Esophagus muscularis mucosa (tissue), 4 donors: ENCODE measurements around the gene IRX2. TPM values are rescaled to one million over a fixed set of nuclear protein-coding genes. Genes with fewer than 3 reads are reported as not detected.

Experiments used
- DNase-seq: peaks from one replicate; pipeline ENCODE4 v3.0.0-alpha.2; 2017; ENCODE audit errors: extremely low spot score
- H3K27ac ChIP-seq, 4 donors: fragments of 200-600 bp; sonication (generic); replicated peaks in 1 of 4; 1 replicate in 3 of 4; 2 replicates in 1 of 4; pipeline ENCODE4 v1.5.1; 2016 to 2019; ENCODE audit warnings: mild to moderate bottlenecking in 1 of 4
- H3K27me3 ChIP-seq, 4 donors: fragments of 200-600 bp; sonication (generic); one replicate each; pipeline versions ENCODE4 v1.5.1 to v1.6.0; 2016 to 2019
- H3K36me3 ChIP-seq, 4 donors: fragments of 200-600 bp; sonication (generic); one replicate each; pipeline ENCODE4 v1.5.1; 2016 to 2019
- H3K4me1 ChIP-seq, 4 donors: fragments of 200-600 bp; sonication (generic); one replicate each; pipeline ENCODE4 v1.5.1; 2016 to 2019
- H3K4me3 ChIP-seq, 4 donors: fragments of 200-600 bp; sonication (generic); 1 replicate in 2 of 4; 2 replicates in 2 of 4; pipeline ENCODE4 v1.5.1; 2016 to 2019; ENCODE audit warnings: mild to moderate bottlenecking in 4 of 4, moderate library complexity in 1 of 4
- H3K9me3 ChIP-seq, 4 donors: fragments of 200-600 bp; sonication (generic); 1 replicate in 3 of 4; 2 replicates in 1 of 4; pipeline ENCODE4 v1.5.1; 2016 to 2019
- EP300 ChIP-seq: sonication (generic); formaldehyde crosslinking; IDR thresholded peaks from one replicate; pipeline ENCODE4 v1.6.1; 2017; ENCODE audit warnings: antibody characterized with exemption
- POLR2A ChIP-seq: fragments of 450-650 bp; IDR thresholded peaks from one replicate; pipeline ENCODE4 v1.6.1; 2017; ENCODE audit warnings: antibody characterized with exemption, moderate library complexity, mild to moderate bottlenecking, low read depth
- POLR2AphosphoS5 ChIP-seq, 2 donors: sonication (generic); formaldehyde crosslinking; IDR thresholded peaks; one replicate each; pipeline ENCODE4 v1.6.1; 2017; ENCODE audit warnings: antibody characterized with exemption in 2 of 2
- WGBS: methylation state at CpG from one replicate; pipeline ENCODE4 v1.1.5; 2018; 5-methylcytosine and 5-hydroxymethylcytosine counted together
- intact Hi-C: fragments of 100-400 bp; cut with DNase I; formaldehyde crosslinking; loops from one replicate; pipeline ENCODE4 v1.15.1; 2023
- total RNA-seq, 4 donors: library from RNA; depleted of rRNA; stranded (reverse); fragments of >200 nt; gene quantifications; one replicate each; pipeline versions ENCODE4 v1.1.0 to v1.2.1, GENCODE V29; 2016
- TF ChIP-seq, protein P1 (sequence below), 3 experiments: fragments of 200-600 bp in 2 of 3; fragments of 450-650 bp in 1 of 3; sonication (generic) in 2 of 3; IDR thresholded peaks; one replicate each; pipeline ENCODE4 v1.5.1; 2017 to 2019; ENCODE audit warnings: antibody characterized with exemption in 3 of 3, mild to moderate bottlenecking in 2 of 3, moderate library complexity in 1 of 3

The IRX2 gene
- total RNA-seq, 4 donors from 2014 or later, result 0.17 to 0.26 TPM; not detected in 2

DNA sequence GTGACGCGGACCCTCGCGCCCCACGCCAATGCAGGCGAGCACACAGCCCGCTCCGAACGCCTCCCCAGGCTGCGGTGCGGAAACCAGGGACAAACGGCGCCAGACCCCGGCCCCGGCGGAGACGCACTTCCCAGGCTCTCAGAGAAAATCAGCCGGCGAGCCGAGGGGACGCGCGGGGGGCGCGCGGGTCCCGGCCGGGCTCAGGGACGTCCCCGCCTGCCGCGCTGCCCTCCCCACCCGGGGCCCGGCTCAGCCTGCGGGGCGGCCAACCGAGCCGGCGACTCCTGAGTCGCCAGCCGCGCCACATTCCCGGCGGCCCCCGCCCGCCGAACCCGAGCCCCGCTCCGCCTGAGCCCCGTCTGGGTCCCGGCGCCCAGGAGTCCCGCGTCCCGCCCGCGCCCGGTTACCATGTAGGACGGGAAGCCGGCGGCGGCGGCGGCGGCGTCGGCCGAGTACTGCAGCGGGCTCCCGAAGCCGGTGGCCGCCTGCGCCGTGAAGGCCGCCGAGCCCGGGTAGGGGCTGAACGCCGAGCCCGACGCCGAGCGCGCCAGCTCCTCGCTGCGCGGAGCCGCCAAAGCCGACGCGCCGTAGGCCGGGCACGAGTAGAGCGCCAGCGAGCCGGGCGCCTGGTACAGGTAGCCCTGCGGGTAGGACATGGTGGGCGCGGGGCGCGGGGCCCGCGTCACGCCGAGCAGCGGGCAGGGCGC, 566 bp downstream of the IRX2 start:
- TF ChIP-seq, protein P1, sequence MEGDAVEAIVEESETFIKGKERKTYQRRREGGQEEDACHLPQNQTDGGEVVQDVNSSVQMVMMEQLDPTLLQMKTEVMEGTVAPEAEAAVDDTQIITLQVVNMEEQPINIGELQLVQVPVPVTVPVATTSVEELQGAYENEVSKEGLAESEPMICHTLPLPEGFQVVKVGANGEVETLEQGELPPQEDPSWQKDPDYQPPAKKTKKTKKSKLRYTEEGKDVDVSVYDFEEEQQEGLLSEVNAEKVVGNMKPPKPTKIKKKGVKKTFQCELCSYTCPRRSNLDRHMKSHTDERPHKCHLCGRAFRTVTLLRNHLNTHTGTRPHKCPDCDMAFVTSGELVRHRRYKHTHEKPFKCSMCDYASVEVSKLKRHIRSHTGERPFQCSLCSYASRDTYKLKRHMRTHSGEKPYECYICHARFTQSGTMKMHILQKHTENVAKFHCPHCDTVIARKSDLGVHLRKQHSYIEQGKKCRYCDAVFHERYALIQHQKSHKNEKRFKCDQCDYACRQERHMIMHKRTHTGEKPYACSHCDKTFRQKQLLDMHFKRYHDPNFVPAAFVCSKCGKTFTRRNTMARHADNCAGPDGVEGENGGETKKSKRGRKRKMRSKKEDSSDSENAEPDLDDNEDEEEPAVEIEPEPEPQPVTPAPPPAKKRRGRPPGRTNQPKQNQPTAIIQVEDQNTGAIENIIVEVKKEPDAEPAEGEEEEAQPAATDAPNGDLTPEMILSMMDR (IDR thresholded peaks at IDR 0.05), result no peak
- TF ChIP-seq POLR2A, result no peak
- TF ChIP-seq EP300, result no peak
- Histone ChIP-seq H3K36me3 (no peaks in the 10 kb centered on the region), H3K4me3 (peak overlapping the region; percentile 35 to 54 (median 36)), H3K27me3 (peaks cover 0 to 96% (median 65%) of the 10 kb centered on the region in 4 donors), H3K27ac (no peak overlapping the region), H3K9me3 (no peaks in the 10 kb centered on the region), H3K4me1 (peaks cover 15 to 77% (median 69%) of the 10 kb centered on the region in 4 donors)
- DNase-seq, result no peak
- intact Hi-C loops, result no loop called here
- WGBS, result 1% methylated on average over 34 of the region's 110 CpGs

DNA sequence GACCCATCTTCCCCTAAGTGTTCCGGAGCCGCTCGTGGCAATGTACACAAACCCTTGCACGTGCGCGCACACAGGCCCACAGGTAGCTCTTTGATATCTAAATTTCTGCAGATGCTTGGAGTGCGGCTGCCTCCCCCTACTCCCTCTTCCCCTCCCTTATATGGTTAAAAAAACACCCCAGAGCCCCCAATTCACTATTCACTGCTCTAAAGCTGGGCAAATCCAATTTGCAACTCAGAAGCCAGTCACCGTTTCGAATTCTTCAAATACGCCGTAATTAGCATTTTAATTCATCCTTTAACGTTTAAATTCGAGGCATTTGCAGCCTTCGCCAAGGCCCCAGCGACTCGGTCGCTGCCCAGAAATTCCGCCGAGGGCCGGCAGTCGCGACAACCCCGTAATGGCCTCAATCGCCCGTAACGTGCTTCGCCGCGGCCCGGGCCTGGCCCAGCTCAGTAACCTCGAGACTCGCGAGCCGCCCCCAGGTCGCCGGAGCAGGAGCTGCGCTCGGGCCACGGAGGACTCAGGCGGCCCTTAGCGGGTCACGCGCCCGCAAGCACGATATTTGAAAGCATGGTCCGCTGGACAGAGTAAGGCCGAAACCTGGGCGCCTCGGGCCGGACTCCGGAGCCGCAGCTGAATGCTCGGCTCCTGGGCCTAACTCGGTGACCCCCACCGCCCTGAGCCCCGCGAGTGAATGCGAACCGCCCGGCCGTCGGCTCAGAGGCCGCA, 1.3 kb downstream of the IRX2 start:
- Histone ChIP-seq H3K27ac (no peak overlapping the region), H3K9me3 (no peaks in the 10 kb centered on the region)

DNA sequence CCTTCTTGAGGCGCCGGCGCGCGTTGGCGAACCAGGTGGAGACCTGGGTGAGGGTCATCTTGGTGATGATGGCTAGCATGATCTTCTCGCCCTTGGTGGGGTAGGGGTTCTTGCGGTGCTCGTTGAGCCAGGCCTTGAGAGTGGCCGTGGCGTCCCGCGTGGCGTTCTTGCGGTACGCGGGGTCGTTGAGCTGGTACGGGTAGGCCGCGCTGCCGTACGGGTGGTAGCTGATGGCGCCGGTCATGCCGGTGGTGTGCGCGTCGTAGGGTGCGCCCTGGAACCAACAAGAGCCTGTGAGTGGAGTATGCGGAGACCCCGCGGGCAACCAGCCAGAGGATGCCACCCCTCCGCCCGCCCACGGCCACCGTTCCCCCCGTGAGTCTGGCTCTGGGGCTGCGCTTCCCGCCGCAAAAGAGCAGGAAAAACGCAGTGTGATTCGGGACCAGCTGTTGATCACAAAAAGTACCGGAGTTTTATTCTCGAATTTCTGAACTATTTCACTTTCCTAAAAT, 1.9 kb downstream of the IRX2 start:
- Histone ChIP-seq H3K27me3 (peaks cover 0 to 96% (median 57%) of the 10 kb centered on the region in 4 donors), H3K9me3 (no peaks in the 10 kb centered on the region), H3K4me3 (no peak overlapping the region), H3K36me3 (no peaks in the 10 kb centered on the region), H3K4me1 (peaks cover 5 to 64% (median 56%) of the 10 kb centered on the region in 4 donors), H3K27ac (no peak overlapping the region)
- WGBS, result 12% methylated on average over 28 of the region's 45 CpGs
- intact Hi-C loops, result no loop called here
- peak; percentile 57 for DNase-seq
- TF ChIP-seq, protein P1 (IDR thresholded peaks at IDR 0.05), result no peak
- TF ChIP-seq EP300, result no peak
- no peak for TF ChIP-seq POLR2A
- TF ChIP-seq POLR2AphosphoS5 (IDR thresholded peaks at IDR 0.05), result no peak

More for the DNA sequence above, 1.3 kb downstream of the IRX2 start:
- DNase-seq, result peak; percentile 55
- intact Hi-C loops, result no loop called here
- peaks cover 0 to 96% (median 60%) of the 10 kb centered on the region in 4 donors for H3K27me3 ChIP-seq
- no peaks in the 10 kb centered on the region for H3K36me3 ChIP-seq
- H3K4me1 ChIP-seq, result peaks cover 9 to 70% (median 62%) of the 10 kb centered on the region in 4 donors
- no peak for TF ChIP-seq EP300
- TF ChIP-seq, protein P1 (IDR thresholded peaks at IDR 0.05), result no peak
- TF ChIP-seq POLR2AphosphoS5 (IDR thresholded peaks at IDR 0.05), result no peak
- no peak for TF ChIP-seq POLR2A
- WGBS, result 9% methylated on average over 40 of the region's 63 CpGs
- H3K4me3 ChIP-seq, result peak overlapping the region; percentile 35 to 54 (median 36)

DNA sequence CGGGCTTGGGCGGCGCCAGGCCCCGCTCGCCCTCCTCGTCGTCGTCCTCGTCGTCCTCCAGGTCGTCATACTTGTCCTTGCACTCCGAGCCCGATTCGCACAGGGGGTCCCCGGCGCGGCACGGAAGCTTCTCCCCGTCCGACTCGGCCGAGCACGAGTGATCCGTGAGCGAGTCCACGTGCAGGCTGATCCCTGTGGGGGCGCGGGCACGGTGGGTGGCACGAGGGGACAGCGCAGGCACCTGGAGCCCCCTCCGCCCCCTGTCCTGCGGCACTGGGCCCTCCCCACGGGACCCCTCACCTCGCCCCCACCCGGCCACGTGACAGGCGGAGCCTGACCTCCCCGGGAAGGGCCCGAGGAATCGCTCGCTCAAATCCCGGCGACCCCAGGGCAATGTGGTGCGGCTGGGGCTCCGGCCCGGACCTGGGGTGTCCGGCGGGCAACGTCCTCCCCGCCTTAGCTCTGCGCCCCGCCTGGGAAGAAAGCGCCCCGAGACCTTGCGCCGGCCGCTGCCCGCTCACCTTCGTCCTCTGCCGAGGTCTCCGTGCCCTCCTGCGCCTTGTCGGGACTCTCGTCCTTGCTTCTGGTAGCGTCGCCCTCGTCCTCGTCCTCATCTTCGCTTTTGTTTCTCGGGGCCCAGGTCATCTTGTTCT, 2.5 kb downstream of the IRX2 start:
- no peaks in the 10 kb centered on the region for H3K36me3 ChIP-seq
- H3K27me3 ChIP-seq, result peaks cover 0 to 96% (median 54%) of the 10 kb centered on the region in 4 donors
- H3K4me1 ChIP-seq, result peaks cover 5 to 59% (median 54%) of the 10 kb centered on the region in 4 donors
- H3K9me3 ChIP-seq, result no peaks in the 10 kb centered on the region
- intact Hi-C loops, result no loop called here
- TF ChIP-seq POLR2A, result no peak
- TF ChIP-seq POLR2AphosphoS5 (IDR thresholded peaks at IDR 0.05), result no peak
- TF ChIP-seq, protein P1 (IDR thresholded peaks at IDR 0.05), result no peak
- TF ChIP-seq EP300, result no peak
- WGBS, result 15% methylated on average over 18 of the region's 71 CpGs
- no peak overlapping the region for H3K27ac ChIP-seq
- no peak overlapping the region for H3K4me3 ChIP-seq
- no peak for DNase-seq
